Fibroblast of lung (primary cell): ENCODE results near the gene WNT10A. TPM values are rescaled to one million over a fixed set of nuclear protein-coding genes. Genes with fewer than 3 reads are reported as not detected.
A peak's percentile ranks its signal among the peaks of the same experiment; 100 is the strongest.

ENCODE experiments used
- DNase-seq, 2 donors: peaks; one replicate each; pipeline versions ENCODE4 v3.0.0 to v3.0.0-alpha.2; 2010; ENCODE audit warnings: low read depth in 2 of 2
- H2AFZ ChIP-seq: 2 replicates; pipeline ENCODE4 v1.5.1; 2012; ENCODE audit warnings: low read length, control low read depth, inconsistent platforms
- H3K27ac ChIP-seq: 2 replicates; pipeline ENCODE4 v1.5.1; 2011; ENCODE audit warnings: low read length, control low read depth; ENCODE audit not compliant: insufficient read depth
- H3K27me3 ChIP-seq: 2 replicates; pipeline ENCODE4 v1.5.1; 2011; ENCODE audit warnings: mild to moderate bottlenecking, low read length; ENCODE audit not compliant: control insufficient read depth, insufficient read depth
- H3K36me3 ChIP-seq: 2 replicates; pipeline ENCODE4 v1.5.1; 2011; ENCODE audit warnings: low read length; ENCODE audit not compliant: control insufficient read depth, insufficient read depth
- H3K4me1 ChIP-seq: 2 replicates; pipeline ENCODE4 v1.5.1; 2011; ENCODE audit warnings: low read length; ENCODE audit not compliant: control insufficient read depth, insufficient read depth; ENCODE audit errors: extremely low read depth
- H3K4me2 ChIP-seq: 2 replicates; pipeline ENCODE4 v1.5.1; 2011; ENCODE audit warnings: low read length, control low read depth; ENCODE audit not compliant: insufficient read depth; ENCODE audit errors: extremely low read depth
- H3K4me3 ChIP-seq, 4 experiments: fragments of 200-600 bp in 1 of 4; sonication (generic) in 1 of 4; replicated peaks in 1 of 4; 2 replicates each; pipeline ENCODE4 v1.5.1; 2011 to 2016; ENCODE audit warnings: low read length in 4 of 4, low read depth in 3 of 4, mild to moderate bottlenecking in 3 of 4, control low read depth in 2 of 4, inconsistent platforms in 1 of 4, mixed read lengths in 1 of 4; ENCODE audit not compliant: insufficient read depth in 1 of 4; ENCODE audit errors: control extremely low read depth in 1 of 4
- H3K79me2 ChIP-seq: 2 replicates; pipeline ENCODE4 v1.5.1; 2012; ENCODE audit warnings: mild to moderate bottlenecking, low read length, inconsistent platforms; ENCODE audit not compliant: control insufficient read depth, insufficient read depth
- H3K9ac ChIP-seq: 2 replicates; pipeline ENCODE4 v1.5.1; 2011; ENCODE audit warnings: mild to moderate bottlenecking, low read length, control low read depth; ENCODE audit not compliant: insufficient read depth
- H3K9me3 ChIP-seq: 2 replicates; pipeline ENCODE4 v1.5.1; 2012; ENCODE audit warnings: low read depth, low read length; ENCODE audit not compliant: control insufficient read depth, insufficient read depth
- H4K20me1 ChIP-seq: 2 replicates; pipeline ENCODE4 v1.5.1; 2011; ENCODE audit warnings: low read length; ENCODE audit not compliant: control insufficient read depth, insufficient read depth; ENCODE audit errors: extremely low read depth
- EZH2 ChIP-seq: IDR thresholded peaks from 2 replicates; pipeline ENCODE4 v1.5.1; 2012; ENCODE audit warnings: low read length, control low read depth, mild to moderate bottlenecking; ENCODE audit errors: missing control alignments
- polyA minus RNA-seq: library from RNA; depleted of rRNA, polyadenylated mRNA; stranded (reverse); fragments of >200 nt; gene quantifications from 2 replicates; pipeline ENCODE4 v1.2.3, GENCODE V29; 2011; ENCODE audit warnings: low replicate concordance
- polyA plus RNA-seq, 2 donors: library from polyadenylated mRNA; depleted of rRNA in 1 of 2; stranded (reverse) in 1 of 2; unstranded in 1 of 2; fragments of >200 nt; gene quantifications; 2 replicates each; pipeline ENCODE4 v1.2.1, GENCODE V29; 2011 to 2012; ENCODE audit warnings: missing spikeins in 1 of 2
- total RNA-seq: library from RNA; depleted of rRNA; stranded (reverse); fragments of >200 nt; gene quantifications from 2 replicates; pipeline ENCODE4 v1.2.1, GENCODE V29; 2014
- TF ChIP-seq, protein P1 (sequence below), 2 donors: IDR thresholded peaks in 1 of 2; conservative IDR thresholded peaks in 1 of 2; 1 replicate in 1 of 2; 2 replicates in 1 of 2; pipeline ENCODE4 v1.5.1; 2011 to 2012; ENCODE audit warnings: low read length in 2 of 2, control low read depth in 1 of 2, inconsistent platforms in 1 of 2, low read depth in 1 of 2, mild to moderate bottlenecking in 1 of 2

WNT10A gene
- total RNA-seq, result not detected in 2 replicates
- polyA plus RNA-seq, result not detected in 2 replicates
- polyA plus RNA-seq (2012), result not detected in 2 replicates
- not detected in 2 replicates for polyA minus RNA-seq

GRCh38 chr2:218880102-218880858 is at the start of gene WNT10A:
Gene WNT10A (plus strand): TSS chr2:218880852. CDS start chr2:218880996, 144 bp downstream.
- Histone ChIP-seq H3K36me3 (no peaks in the 10 kb centered on the region), H3K4me1 (no peaks in the 10 kb centered on the region), H3K4me3 (no peak within 1 kb of the TSS), H3K9ac (no peak within 1 kb of the TSS), H3K27ac (no peak within 1 kb of the TSS), H4K20me1 (no peaks in the 10 kb centered on the region), H2AFZ (no peak within 1 kb of the TSS), H3K27me3 (peaks cover 59% of the 10 kb centered on the region), H3K9me3 (no peaks in the 10 kb centered on the region), H3K4me2 (no peak within 1 kb of the TSS), H3K79me2 (no peaks in the 10 kb centered on the region)
- no peak for DNase-seq
- TF ChIP-seq EZH2, result peak; percentile 87
- TF ChIP-seq, protein P1, sequence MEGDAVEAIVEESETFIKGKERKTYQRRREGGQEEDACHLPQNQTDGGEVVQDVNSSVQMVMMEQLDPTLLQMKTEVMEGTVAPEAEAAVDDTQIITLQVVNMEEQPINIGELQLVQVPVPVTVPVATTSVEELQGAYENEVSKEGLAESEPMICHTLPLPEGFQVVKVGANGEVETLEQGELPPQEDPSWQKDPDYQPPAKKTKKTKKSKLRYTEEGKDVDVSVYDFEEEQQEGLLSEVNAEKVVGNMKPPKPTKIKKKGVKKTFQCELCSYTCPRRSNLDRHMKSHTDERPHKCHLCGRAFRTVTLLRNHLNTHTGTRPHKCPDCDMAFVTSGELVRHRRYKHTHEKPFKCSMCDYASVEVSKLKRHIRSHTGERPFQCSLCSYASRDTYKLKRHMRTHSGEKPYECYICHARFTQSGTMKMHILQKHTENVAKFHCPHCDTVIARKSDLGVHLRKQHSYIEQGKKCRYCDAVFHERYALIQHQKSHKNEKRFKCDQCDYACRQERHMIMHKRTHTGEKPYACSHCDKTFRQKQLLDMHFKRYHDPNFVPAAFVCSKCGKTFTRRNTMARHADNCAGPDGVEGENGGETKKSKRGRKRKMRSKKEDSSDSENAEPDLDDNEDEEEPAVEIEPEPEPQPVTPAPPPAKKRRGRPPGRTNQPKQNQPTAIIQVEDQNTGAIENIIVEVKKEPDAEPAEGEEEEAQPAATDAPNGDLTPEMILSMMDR (conservative IDR thresholded peaks at IDR 0.05 in 1 of 2, IDR thresholded peaks at IDR 0.05 in 1 of 2; ENCODE audit: low read depth in 1 of 2, low read length in 2 of 2), result no peak

DNA sequence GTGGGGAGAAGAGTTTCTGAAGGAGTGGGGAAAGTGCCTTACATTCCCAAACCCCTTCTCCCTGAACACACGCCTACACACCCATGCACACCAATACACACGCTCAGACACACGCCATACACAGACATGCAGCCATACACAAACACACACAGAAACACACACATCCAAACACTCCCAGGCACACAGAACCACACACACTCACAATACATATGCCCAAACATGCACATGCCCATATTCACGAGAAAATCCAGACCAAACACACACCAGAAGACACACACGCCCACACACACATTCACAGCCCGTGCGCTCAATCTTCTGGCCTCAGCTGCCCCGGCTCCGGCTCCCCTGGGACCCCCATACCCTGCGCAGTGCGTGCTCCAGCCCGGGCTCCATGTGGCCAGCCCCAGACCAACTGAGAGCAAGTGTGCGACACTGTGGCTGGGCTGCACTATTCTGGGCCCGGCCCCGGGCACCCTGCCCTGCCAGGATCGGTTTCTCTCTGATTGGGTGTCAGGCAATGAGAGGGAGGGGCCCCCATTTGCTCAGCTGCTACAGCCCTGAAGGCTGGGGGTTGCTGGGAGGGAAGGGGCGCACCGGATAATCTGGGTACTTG is 49.2 kb upstream of the WNT10A start, which contains the start of gene PRKAG3:
Gene PRKAG3 (minus strand): TSS at position 426 of the 613 bp plus-strand sequence.
- TF ChIP-seq, protein P1 (conservative IDR thresholded peaks at IDR 0.05 in 1 of 2, IDR thresholded peaks at IDR 0.05 in 1 of 2; ENCODE audit: low read depth in 1 of 2, low read length in 2 of 2), result no peak
- no peak for TF ChIP-seq EZH2
- Histone ChIP-seq H3K4me1 (no peaks in the 10 kb centered on the region), H4K20me1 (no peaks in the 10 kb centered on the region), H2AFZ (no peak within 1 kb of the TSS), H3K36me3 (no peaks in the 10 kb centered on the region), H3K9me3 (no peaks in the 10 kb centered on the region), H3K4me3 (no peak within 1 kb of the TSS), H3K27ac (no peak within 1 kb of the TSS), H3K27me3 (peaks cover 27% of the 10 kb centered on the region), H3K79me2 (no peaks in the 10 kb centered on the region), H3K4me2 (no peak within 1 kb of the TSS), H3K9ac (no peak within 1 kb of the TSS)
- no peak for DNase-seq

GRCh38 chr2:218832081-218832480 is 48.6 kb upstream of the WNT10A start:
- Histone ChIP-seq H4K20me1 (no peaks in the 10 kb centered on the region), H3K36me3 (no peaks in the 10 kb centered on the region), H3K9ac (no peak overlapping the region), H3K4me1 (no peaks in the 10 kb centered on the region), H3K4me2 (no peak overlapping the region), H2AFZ (no peak overlapping the region), H3K4me3 (no peak overlapping the region), H3K27me3 (peaks cover 26% of the 10 kb centered on the region), H3K9me3 (no peaks in the 10 kb centered on the region), H3K27ac (no peak overlapping the region), H3K79me2 (no peaks in the 10 kb centered on the region)
- no peak for DNase-seq
- TF ChIP-seq, protein P1 (conservative IDR thresholded peaks at IDR 0.05 in 1 of 2, IDR thresholded peaks at IDR 0.05 in 1 of 2; ENCODE audit: low read depth in 1 of 2, low read length in 2 of 2), result no peak
- no peak for TF ChIP-seq EZH2
